ENCODE results near the gene CATSPERZ.
A peak's percentile ranks its signal among the peaks of the same experiment; 100 is the strongest.

The CATSPERZ gene

GRCh38 chr11:64299847-64300648 lies at the start of gene CATSPERZ:
CATSPERZ (plus strand) TSS chr11:64300358; CDS start chr11:64300411, 53 bp downstream.
- DNase-seq (ENCODE audit: low spot score): no peak

- no peak for DNase-seq (ENCODE audit: low spot score)
These were observed 49.6 kb upstream of the CATSPERZ start for GRCh38 chr11:64250415-64251015.

- peak; percentile 38 for DNase-seq (ENCODE audit: low spot score)
These were observed 49.0 kb upstream of the CATSPERZ start, which contains the start of gene PLCB3 for GRCh38 chr11:64251016-64251752. PLCB3 (plus strand) TSS chr11:64251530; CDS start chr11:64251650, 120 bp downstream.

GRCh38 chr11:64251753-64252002 lies 48.5 kb upstream of the CATSPERZ start:
- no peak for DNase-seq (ENCODE audit: low spot score)

- peak; percentile 34 for DNase-seq (ENCODE audit: low spot score)
These were observed 47.9 kb upstream of the CATSPERZ start for GRCh38 chr11:64252003-64252872.

GRCh38 chr11:64253043-64253442 lies 47.1 kb upstream of the CATSPERZ start:
- DNase-seq (ENCODE audit: low spot score): no peak

GRCh38 chr11:64253481-64253880 lies 46.7 kb upstream of the CATSPERZ start:
- peak; percentile 64 for DNase-seq (ENCODE audit: low spot score)

GRCh38 chr11:64254326-64254725 lies 45.8 kb upstream of the CATSPERZ start:
- no peak for DNase-seq (ENCODE audit: low spot score)

GRCh38 chr11:64255135-64256128 lies 44.7 kb upstream of the CATSPERZ start:
- no peak for DNase-seq (ENCODE audit: low spot score)

- no peak for DNase-seq (ENCODE audit: low spot score)
These were observed 43.9 kb upstream of the CATSPERZ start for GRCh38 chr11:64256300-64256699.

- no peak for DNase-seq (ENCODE audit: low spot score)
These were observed 41.8 kb upstream of the CATSPERZ start for GRCh38 chr11:64258356-64258755.

- DNase-seq (ENCODE audit: low spot score): no peak
These were observed 41.1 kb upstream of the CATSPERZ start for GRCh38 chr11:64258946-64259532.

- no peak for DNase-seq (ENCODE audit: low spot score)
These were observed 40.6 kb upstream of the CATSPERZ start for GRCh38 chr11:64259533-64260067.

GRCh38 chr11:64260147-64260708 lies 39.9 kb upstream of the CATSPERZ start:
- DNase-seq (ENCODE audit: low spot score): no peak

GRCh38 chr11:64261556-64262080 lies 38.5 kb upstream of the CATSPERZ start:
- no peak for DNase-seq (ENCODE audit: low spot score)

GRCh38 chr11:64262271-64263002 lies 37.7 kb upstream of the CATSPERZ start:
- no peak for DNase-seq (ENCODE audit: low spot score)

GRCh38 chr11:64263021-64263946 lies 36.9 kb upstream of the CATSPERZ start:
- DNase-seq (ENCODE audit: low spot score): no peak

- DNase-seq (ENCODE audit: low spot score): no peak
These were observed 36.2 kb upstream of the CATSPERZ start for GRCh38 chr11:64263947-64264317.
